ENCODE data around the gene HOXD13. TPM values are rescaled to one million over a fixed set of nuclear protein-coding genes. Genes with fewer than 3 reads are reported as not detected.

HOXD13 gene
- total RNA-seq, 2 donors from 2014 or later, result 0.32 to 0.77 TPM

GRCh38 chr2:176068419-176068832 lies 24.1 kb upstream of the HOXD13 start:
- H3K4me1 ChIP-seq, result no peaks in the 10 kb centered on the region
- no peak overlapping the region for H3K4me3 ChIP-seq
- H3K9me3 ChIP-seq, result no peaks in the 10 kb centered on the region
- intact Hi-C loops (cut with DNase I), result no loop called here
- no peak overlapping the region for H3K27ac ChIP-seq
- peaks cover 59% of the 10 kb centered on the region for H3K27me3 ChIP-seq
- no peaks in the 10 kb centered on the region for H3K36me3 ChIP-seq
- no peak overlapping the region for H3K9ac ChIP-seq (ENCODE audit: low read depth in 2 of 2, low read length in 2 of 2)
- TF ChIP-seq, protein P1, sequence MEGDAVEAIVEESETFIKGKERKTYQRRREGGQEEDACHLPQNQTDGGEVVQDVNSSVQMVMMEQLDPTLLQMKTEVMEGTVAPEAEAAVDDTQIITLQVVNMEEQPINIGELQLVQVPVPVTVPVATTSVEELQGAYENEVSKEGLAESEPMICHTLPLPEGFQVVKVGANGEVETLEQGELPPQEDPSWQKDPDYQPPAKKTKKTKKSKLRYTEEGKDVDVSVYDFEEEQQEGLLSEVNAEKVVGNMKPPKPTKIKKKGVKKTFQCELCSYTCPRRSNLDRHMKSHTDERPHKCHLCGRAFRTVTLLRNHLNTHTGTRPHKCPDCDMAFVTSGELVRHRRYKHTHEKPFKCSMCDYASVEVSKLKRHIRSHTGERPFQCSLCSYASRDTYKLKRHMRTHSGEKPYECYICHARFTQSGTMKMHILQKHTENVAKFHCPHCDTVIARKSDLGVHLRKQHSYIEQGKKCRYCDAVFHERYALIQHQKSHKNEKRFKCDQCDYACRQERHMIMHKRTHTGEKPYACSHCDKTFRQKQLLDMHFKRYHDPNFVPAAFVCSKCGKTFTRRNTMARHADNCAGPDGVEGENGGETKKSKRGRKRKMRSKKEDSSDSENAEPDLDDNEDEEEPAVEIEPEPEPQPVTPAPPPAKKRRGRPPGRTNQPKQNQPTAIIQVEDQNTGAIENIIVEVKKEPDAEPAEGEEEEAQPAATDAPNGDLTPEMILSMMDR (IDR thresholded peaks at IDR 0.05), result no peak
- no peak for DNase-seq

DNA sequence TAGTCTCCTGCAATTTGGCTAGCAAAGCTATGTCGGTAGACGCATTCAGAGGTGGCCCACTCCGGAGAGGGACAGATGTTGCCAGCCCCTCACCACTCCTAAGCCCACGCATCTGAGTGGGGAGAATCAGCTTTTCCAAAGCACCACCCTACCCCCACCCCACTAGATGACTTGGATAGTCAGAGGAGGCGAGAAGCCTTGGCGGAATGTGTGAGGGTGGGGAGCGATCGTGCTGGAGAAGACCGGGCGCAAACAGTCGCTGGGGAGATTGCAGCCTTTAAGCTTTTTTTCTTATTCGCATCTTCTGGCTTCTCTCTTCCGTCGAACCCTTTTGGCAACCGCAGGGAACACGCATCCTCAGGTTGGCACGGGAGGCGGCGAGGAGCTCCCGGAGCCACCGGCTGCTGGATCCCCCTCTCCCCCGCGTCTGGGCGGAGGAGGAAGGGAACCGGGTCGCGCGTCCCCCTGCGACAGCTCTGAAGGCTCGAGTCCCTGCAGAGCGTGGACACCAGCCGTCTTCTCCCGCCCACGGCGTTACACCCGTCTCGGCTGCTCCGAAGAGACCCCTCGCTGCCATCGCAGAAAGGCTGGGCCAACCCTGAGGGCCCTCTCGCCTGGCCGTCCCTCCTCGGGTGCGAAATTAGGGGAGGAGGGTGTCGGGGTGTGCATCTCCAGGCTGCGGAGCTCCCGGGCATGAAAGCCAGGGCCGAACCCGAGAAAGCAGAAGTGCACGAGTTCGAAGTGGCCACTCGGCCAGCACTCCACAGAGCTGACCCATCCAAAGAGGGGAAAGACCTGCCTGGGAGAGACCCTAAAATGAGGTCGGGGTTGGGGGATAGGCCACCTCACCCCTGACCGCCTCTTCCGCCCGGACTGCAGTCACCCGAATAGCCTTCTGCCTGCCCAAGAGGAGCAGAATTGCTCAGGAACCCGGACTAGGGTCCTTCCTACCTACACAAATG lies 20.9 kb upstream of the HOXD13 start:
- H3K9ac ChIP-seq (ENCODE audit: low read depth in 2 of 2, low read length in 2 of 2), result no peak overlapping the region
- intact Hi-C loops (cut with DNase I), result no loop called here
- H3K9me3 ChIP-seq, result no peaks in the 10 kb centered on the region
- H3K4me1 ChIP-seq, result no peaks in the 10 kb centered on the region
- DNase-seq, result no peak
- H3K27me3 ChIP-seq, result peaks cover 87% of the 10 kb centered on the region
- H3K4me3 ChIP-seq, result no peak overlapping the region
- H3K36me3 ChIP-seq, result no peaks in the 10 kb centered on the region
- TF ChIP-seq, protein P1 (IDR thresholded peaks at IDR 0.05), result no peak
- no peak overlapping the region for H3K27ac ChIP-seq

DNA sequence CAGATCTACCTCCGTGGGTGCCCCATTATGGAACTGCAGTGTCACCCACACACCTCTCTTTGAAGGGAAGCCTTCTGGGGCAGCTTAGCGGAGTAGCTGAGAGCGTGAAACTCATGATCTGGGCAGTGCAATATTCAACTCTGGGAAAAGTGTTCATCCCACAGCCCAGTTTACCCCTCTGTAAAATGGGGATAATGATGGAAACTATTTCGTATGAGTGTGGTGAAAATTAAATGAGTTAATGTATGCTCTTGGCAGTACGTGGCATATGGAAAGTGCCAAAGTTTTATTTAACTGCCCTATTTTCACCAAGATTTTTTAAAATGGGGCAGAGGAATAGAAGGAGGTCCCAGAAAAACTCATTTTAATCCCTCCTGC lies 20.2 kb upstream of the HOXD13 start:
- DNase-seq, result no peak
- no peaks in the 10 kb centered on the region for H3K4me1 ChIP-seq

GRCh38 chr2:176072951-176073904 lies 19.3 kb upstream of the HOXD13 start:
- intact Hi-C loops (cut with DNase I), result no loop called here
- H3K9ac ChIP-seq (ENCODE audit: low read depth in 2 of 2, low read length in 2 of 2), result no peak overlapping the region
- TF ChIP-seq, protein P1 (IDR thresholded peaks at IDR 0.05), result no peak
- H3K36me3 ChIP-seq, result no peaks in the 10 kb centered on the region
- no peaks in the 10 kb centered on the region for H3K9me3 ChIP-seq
- no peak overlapping the region for H3K4me3 ChIP-seq
- no peaks in the 10 kb centered on the region for H3K4me1 ChIP-seq
- H3K27me3 ChIP-seq, result peaks cover 84% of the 10 kb centered on the region
- DNase-seq, result no peak
- H3K27ac ChIP-seq, result no peak overlapping the region

More for the DNA sequence above, 20.2 kb upstream of the HOXD13 start:
- TF ChIP-seq, protein P1 (IDR thresholded peaks at IDR 0.05), result no peak
- Histone ChIP-seq H3K36me3 (no peaks in the 10 kb centered on the region), H3K4me3 (no peak overlapping the region), H3K27me3 (peaks cover 86% of the 10 kb centered on the region), H3K9me3 (no peaks in the 10 kb centered on the region), H3K9ac (ENCODE audit: low read depth in 2 of 2, low read length in 2 of 2) (no peak overlapping the region), H3K27ac (no peak overlapping the region)
- intact Hi-C loops (cut with DNase I), result no loop called here

- no peak overlapping the region for H3K27ac ChIP-seq
- no peaks in the 10 kb centered on the region for H3K4me1 ChIP-seq
- H3K9ac ChIP-seq (ENCODE audit: low read depth in 2 of 2, low read length in 2 of 2), result no peak overlapping the region
- no peaks in the 10 kb centered on the region for H3K36me3 ChIP-seq
- no peak for DNase-seq
- intact Hi-C loops (cut with DNase I), result no loop called here
- H3K9me3 ChIP-seq, result no peaks in the 10 kb centered on the region
- no peak overlapping the region for H3K4me3 ChIP-seq
- TF ChIP-seq, protein P1 (IDR thresholded peaks at IDR 0.05), result no peak
- H3K27me3 ChIP-seq, result peaks cover 85% of the 10 kb centered on the region
These were observed 17.5 kb upstream of the HOXD13 start for GRCh38 chr2:176074919-176075425.
